ENCODE results near the gene GMDS.
"Not testable (repeated sequence)": the region's sequence is repeated elsewhere in the genome, so short reads cannot be mapped to it uniquely, and the experiment has no call there.

The GMDS gene

DNA sequence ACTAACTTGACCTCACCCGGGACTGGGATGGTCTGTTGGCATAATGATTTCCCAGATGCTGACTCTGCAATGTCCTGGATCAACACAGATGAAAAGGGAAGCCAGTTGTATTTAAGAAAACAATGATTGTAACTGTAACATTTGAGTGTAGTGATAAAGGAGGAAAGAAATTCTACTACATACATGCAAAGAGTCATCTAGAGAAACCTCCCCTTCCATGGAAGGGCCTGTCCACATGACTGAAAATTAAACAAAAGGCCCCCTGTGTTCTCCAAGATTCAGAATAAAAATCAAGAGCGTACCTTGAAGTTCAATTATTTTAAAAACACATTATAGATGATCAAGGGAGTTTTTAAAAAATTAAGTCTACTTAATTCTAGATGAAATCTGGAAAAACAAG is 484.5 kb downstream of the GMDS start:
- DNase-seq = no peak

DNA sequence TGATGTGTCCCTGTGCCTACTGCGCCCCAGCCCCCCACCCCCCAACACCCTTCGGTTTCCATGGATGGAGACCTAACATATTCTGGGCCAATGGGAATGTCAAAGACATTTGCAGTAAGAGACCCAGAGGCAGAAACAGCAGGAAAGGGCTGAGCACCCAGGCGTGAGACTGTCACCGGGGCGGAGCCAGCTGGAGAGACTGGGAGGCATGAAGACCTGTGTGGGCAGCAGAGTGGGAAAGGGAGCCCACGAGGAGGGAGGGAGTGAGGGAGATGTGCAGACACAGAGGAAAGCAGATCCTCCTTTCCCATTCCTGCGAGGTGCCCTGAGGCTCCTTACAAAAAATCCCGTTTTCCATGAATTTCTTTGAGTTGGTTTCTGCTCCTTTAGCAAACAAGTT is 485.5 kb downstream of the GMDS start:
- DNase-seq = no peak

DNA sequence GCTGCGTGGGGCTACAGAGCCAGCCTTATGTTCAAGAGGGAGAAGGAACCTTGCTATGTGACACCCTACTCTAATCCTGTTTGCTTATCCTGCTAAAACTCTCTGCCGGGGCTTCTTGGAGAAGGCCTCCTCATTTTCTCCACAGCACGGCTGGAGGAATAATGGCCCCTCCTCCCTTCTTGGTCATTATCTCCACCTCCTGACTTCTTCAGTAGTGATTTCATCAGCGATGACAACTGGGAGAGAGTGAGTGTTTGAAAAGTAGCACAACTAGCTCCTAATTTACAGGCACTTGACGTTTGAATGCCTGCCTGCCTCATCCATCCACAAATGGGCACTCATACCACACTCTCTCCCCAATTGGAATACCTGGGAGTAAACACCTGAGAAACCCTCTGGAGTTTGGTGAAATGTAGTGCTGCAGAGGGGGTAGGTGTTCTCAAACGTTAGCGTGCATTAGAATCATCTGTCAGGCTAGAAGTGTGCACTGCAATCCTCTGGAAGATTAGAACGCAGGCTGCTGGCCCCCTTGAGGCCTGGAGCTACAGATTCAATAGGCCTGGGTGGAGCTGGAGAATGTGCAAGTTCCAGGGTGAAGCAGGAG is 487.2 kb downstream of the GMDS start:
- DNase-seq = no peak

DNA sequence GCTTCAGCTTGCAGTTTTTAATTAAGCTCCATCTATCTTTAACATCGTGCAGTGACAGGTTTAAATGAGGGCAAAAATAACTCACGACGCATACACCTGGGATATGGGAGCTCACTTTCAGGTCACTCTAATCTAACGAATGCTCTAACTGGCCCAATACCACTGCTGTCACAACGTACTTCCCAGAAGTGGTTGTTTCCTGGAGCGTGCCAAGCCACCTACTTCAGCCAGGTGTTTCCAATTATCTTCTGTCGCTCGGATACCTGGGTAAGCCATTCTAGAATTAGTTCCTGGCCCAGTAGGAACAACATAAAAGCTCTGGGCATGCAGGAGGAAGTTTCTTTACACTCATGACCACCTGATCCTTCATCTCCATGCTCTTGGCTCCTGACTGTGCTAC is 488.3 kb downstream of the GMDS start:
- peak; percentile 53 for DNase-seq

DNA sequence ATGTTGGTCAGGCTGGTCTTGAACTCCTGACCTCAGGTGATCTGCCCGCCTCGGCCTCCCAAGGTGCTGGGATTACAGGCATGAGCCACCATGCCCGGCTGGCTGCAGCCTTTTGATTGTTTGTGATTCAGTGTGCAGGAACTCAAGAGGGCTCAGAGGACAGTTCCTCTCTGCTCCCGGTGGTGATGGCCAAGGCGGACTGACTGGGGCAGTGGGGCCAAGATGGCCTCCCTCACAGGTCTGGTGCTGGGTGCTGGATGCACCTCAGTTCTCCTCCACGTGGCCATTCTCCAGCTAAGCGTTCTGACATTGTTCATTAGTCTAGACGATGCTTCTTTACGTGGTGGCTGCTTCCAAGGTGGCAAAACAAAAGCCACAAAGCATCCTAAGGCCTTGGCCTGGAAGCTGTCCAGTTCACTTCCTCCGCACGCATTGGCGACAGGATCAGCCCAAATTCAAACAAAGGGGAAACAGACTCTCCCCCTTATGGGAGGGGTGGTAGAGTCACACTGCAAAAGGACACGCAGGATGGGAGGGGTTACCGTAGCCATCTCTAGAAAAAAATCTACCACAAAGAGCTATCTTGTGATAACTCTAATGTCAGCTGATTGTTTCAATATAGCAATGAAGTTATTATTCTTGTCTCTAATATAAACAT is 488.8 kb downstream of the GMDS start:
- DNase-seq = no peak

DNA sequence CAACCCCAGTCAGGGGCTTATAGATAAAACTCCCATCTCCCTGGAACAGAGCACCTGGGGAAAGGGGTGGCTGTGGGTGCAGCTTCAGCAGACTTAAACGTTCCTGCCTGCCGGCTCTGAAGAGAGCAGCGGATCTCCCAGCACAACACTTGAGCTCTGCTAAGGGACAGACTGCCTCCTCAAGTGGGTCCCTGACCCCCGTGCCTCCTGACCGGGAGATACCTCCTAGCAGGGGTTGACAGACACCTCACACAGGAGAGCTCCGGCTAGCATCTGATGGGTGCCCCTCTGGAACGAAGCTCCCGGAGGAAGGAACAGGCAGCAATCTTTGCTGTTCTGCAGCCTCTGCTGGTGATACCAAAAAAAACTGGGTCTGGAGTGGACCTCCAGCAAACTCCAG is 494.3 kb downstream of the GMDS start:
- not testable (repeated sequence) for DNase-seq

DNA sequence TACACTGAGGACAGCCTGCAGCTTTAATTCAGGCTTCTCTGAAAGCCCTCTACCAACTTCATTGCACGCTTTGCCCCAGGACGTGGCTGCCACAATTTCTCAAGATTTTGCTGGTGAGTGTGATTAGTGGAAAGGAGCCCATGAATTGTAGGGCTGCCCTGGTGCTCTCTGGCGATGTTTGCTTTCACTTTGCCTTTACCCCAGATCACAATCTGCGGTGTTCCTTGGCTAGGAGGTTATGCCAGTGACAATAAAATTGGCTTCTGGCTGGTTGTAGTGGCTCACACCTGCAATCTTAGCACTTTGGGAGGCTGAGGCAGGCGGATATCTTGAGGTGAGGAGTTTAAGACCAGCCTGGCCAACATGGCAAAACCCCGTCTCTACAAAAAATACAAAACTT is 496.4 kb downstream of the GMDS start:
- DNase-seq = no peak

DNA sequence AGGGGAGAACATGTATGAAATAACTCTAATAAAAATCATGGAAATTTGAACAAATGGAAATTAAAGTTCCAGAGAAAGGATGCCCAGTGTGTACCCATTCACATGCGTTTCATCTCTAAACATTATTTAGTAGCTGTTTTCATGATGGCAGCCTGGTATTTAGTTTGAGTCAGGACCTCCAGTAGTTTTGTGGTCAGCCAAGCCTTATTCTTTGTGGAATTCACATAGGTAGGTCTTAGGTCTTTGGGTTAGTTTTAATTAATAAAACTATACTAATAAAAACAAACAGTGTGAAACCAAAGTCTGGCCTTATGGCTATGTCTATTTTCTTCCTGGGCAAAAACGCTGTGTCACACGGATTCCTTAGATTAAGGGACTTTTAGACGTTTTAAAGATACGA is 497.9 kb downstream of the GMDS start:
- DNase-seq = no peak

DNA sequence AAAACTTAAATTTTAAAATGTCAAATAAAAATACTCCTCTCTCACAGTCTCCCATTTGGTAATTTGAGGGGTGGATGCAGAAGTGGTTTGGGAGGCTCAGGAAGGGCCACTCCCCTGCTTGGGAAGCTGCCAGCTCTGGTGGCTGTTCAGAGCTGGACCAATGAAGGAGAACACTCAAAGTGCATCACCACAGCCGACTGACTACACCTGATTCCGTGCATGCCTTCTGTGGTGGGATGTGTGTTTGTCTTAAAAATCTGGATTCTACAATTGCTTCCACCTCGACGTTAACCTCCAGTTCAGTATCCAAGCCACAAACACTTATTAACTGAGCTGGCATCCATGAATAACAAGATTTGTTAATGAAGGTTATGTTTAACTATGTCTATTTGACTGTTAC is 498.4 kb downstream of the GMDS start:
- no peak for DNase-seq

DNA sequence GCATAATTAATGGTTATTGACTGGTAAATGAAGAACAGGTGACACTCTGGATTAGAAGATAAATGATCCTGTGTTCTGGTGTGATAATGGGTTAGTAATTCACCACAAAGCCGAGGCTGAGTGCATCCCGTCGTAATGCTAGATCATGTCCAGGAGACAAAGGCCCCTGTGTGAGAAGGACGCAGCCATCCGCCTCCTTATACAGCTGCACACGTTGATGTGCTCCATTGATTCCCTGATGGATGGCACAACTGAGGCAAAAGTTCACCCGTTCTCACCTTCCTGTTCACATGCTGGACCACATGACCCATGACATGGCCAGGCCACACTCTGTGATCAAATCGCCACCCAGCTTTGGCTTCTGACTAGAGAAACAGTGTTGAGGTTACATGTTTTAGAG is 499.6 kb downstream of the GMDS start:
- DNase-seq = no peak

DNA sequence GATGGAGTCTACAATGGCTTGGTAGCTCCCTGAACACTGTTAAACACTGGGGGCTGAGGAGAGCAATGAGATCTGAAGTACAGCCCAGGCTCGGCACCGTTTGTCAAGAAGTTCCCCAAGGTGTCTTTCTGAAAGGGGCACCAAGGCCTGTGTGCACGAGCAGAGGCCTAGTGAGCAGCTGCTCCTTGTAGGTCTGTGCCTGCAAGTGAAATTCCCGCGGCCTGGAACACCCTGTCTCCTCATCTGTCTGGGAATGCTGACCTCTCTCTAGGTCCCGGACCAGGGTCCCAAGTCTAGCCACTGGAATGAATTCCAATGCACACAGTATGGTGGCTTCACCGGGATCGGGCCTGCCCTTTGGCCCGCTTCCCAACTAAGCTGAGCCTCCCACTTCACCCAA is 500.9 kb downstream of the GMDS start:
- no peak for DNase-seq

DNA sequence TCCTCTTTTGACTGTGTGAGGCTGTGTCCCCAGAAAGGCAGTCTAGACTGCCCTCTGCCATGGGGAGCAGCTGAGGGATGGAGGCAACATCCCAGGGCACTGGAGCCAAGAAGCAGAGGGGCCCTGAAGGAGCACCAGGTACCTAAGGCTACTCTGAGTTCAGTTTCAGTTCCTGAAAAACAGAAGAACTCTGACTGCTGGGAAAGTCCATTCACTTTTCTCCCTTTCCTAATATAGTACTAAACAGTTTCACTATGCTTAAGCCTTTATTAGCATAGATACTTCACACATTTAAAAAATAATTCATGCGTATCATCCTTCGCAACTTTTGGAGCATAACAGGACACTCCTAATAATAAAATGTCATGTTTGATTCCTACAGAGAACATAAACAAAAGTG is 505.7 kb downstream of the GMDS start:
- DNase-seq = no peak

DNA sequence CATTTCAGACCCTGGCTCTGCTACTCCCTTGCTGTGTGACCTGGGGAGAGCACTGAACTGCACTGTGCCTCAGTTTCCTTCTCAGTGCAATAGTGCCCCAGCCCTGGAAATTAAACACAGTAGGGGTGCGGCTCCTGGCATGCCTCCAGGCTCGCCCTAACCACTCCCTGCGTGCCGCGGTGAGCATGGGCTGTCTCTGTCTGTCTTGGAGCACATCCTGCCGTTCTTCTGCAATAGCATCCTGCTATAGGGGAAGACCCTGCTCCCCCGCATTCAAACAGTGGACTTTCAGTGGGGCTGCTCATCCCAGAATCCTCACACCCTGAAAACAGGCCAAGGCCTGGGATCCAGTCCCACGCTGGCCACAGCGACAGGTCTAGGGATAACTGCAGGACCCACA is 506.2 kb downstream of the GMDS start:
- no peak for DNase-seq

DNA sequence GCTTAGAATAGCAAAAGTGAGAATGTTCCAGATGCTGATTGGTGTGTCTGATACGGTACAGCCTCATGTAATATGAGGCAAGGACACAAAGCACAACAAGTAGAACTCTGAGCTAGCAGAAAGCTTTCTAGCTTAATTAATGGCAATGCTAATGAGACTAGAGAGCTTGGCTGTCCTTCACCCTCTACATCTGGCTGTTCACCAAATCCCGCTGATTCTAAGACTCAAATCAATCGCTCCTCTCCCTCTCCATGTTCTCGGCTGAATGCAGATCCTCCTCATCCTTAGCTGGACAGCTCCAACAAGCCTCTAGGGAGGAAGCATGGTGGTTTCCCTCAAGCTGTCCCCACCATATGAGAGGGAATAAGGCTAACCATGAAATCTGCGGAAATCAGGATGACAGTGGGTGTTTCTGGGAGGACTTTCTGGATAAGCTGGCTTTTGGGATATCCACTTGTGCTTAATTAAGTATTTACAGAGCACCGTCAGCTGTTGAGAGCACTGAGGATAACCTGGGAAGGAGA is 506.8 kb downstream of the GMDS start:
- no peak for DNase-seq

DNA sequence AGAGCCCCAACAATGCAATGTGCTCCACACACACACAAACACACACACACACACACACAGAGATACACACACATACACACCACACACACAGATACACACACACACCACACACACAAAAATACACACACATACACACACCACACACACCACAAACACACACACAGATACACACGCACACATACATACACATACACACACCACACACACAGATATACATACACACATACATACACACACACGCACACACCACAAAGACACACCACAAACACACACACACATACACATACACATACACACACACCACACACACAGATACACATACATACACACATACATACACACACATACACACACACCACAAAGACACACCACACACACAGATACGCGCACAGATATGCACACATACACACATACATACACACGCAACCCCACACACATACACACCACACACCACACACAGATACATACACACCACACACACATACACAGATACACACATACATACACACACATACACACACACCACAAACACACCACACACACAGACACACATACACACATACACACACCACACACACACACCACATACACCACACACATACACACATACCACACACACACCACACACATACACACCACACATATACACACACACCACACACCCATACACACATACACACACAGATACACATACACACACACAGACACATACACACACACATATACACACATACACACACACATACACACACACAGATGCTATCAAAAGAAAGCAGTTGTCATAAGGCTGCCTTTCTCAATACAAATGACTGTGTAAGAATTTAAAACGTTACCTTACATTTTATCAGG is 507.7 kb downstream of the GMDS start:
- DNase-seq = no peak

DNA sequence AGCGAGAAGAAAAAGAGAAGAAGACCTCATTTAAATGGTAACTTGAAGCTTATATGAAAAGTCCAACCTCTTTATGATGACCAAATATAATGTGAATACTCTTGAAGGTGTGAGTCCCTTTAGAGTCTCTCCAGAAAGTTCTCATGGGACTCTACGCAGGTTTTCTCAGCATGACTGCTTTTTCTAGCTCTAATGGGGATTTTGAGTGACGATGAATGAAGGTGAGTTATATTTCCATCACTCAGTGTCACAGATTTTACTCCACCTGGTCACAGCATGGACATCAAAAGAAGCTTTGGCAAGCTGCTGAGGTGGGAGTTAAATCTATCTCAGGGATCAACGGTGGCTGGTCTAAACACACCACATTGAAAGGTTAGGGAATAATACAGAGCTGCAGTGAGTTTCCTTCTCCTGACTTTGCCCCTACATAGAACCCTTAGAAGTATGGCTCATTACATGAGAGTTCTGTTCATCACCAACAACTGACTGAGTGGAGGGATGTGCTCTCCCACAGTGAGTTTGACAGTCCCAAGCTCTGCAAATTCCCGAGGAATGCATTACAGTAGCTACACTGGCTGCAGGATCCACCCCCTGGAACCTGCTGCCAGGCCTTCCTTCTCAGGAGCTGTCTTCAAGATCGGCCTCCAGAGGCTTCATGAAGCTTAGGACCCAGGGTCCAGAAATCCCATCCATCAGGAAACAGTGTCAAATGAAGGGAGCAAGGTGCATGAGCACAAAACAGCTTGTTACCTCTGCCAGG is 508.9 kb downstream of the GMDS start:
- no peak for DNase-seq

DNA sequence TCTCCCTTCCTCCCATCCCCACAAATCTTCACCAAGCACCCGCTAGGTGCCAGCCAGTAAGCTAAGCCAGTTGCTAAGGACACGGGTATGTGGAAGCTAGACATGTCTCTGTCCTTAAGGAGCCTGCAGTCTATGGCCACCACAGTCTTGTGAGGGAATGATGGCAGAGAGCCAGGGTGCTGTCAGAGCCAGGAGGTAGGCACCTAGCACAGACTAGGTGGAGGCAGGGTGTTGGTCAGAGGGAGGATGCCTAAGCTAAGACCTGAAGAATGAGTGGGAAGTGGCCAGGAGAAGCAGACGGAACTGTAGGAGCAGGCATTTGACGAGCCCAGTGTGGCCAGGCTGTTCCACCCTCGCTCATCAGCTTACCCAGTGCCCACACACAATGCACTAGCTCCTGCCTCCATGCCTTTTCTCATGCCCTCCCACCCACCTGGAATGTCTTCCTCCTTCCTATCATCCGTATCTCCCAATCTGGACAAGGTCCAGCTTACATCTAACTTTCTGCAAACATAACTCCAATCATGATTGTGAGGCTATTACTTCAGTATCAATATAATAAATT is 510.1 kb downstream of the GMDS start:
- DNase-seq = no peak

DNA sequence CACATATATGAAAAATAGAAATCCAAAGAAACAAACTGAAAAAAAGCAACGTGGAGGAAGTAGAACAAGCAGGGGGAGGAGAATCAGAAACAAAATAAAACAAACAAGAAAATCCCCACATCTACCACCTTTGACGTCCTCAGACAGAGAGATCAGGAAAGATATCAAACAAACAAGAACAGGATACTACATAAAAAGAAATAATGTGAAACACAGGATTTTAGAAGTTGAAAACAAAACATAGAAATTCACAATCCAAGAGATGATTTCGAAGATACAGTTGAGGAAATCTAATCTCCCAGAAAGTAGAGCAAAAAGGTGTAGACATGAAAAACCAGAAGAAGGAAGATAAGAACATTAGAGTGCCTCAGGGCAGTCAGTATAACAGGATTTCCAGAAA is 514.5 kb downstream of the GMDS start:
- no peak for DNase-seq

DNA sequence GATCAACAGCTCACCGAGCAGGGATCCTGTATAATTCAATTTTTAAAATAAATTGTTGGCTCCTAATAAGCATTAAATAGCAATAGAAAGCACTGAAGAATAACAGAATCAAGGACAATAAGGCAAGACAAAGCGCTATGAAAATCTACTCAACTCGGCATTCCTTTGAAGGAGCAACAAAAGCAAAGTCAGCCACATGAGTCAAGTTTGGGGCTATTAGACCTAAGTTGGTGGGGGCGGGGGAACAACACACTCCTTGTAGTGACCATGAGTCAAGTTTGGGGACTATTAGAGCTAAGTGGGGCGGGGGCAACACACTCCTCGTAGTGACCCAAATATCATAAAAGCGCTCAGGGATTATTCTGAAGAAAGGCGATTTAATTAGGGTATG is 515.7 kb downstream of the GMDS start:
- no peak for DNase-seq

DNA sequence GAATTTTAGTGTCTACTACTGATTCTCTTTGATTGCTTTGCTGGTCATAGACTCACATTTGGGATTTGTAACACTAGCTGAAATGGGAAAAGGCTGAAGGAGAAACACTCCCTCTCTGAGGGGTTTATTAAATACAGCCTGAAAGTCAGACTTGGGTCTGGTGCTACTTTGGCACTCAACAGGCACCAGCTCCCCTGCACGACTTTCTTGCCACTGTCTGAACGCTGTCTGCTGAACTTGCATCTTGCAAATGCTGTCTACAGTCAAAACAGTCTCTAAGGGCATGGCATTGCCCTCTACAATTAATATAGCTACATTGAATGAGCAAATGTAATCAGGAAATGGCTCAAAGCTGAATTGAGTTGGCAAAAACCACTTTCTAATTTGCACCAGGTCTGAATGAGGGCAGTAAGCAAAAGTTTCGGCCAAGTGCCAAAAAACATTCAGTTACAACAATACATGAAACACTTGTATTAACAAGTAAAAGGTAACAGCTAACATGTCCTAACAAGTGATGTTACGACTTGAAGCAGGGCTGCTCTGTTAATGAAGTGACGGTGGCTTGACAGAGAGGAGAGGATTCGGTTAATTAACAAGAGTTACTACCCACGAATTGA is 516.2 kb downstream of the GMDS start:
- DNase-seq = no peak

DNA sequence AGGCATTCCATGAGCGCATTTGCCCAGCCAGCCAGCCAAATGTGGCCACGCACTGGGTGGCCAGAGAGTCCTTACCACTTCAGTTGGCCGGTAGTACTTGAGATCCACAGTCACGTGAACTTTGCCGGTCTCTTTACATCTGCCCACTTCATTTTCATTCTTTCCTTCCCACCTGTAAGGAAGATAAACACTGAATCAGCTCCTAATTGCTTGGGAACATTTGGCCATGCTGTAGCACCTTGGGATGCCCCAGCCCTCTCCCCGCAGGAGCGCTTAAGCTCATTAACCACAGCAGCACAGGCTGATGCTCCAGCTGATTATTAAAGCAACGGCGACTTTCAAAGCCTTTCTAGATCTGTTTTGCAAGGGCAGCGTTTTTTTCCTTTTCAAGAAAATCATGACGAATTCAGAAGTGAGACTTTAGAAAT is 519.0 kb downstream of the GMDS start:
- DNase-seq = no peak

DNA sequence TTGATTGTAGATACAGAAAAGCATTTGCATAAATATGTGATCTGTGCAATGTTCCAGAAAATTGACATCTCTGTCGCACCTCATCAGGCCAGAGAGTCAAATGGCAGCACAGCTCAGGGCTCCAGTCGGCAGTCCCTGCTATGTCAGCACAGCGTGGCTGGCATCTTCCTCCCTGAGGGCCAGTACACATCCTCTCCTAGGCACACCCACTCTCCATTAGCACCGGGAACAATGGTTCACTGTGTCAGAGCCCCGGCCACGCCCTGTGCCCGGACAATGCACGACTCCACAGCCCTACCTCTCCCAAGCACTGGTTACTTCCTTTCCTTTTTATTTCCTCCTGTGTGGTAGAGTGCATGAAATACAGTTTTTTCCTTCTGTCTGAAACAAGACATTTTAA is 520.8 kb downstream of the GMDS start:
- no peak for DNase-seq

DNA sequence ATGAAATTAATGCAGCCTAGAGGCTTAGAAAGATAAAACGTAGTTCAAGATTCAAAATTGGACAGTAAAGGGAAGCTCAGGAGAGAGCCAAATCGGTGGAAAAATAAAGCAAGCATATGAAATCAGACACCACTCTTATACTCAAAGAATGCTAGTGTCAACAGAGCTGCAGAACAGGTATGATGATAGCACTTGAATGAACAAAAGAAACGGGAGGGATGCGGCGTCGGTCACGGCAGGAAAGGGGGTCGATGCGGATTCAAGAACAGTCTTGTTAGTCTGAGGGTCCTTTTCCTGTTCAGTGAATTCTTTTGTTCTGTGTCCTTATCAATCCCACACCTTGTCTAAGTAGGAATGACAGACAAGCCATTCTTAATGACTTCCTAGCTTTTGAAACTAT is 521.3 kb downstream of the GMDS start:
- DNase-seq = no peak
